ENCODE data around the gene AOPEP. TPM values are rescaled to one million over a fixed set of nuclear protein-coding genes. Genes with fewer than 3 reads are reported as not detected.

AOPEP gene
- polyA plus RNA-seq, 1 of the 3 experiments (the other 2 are of a cell fraction): 54.6 TPM

DNA sequence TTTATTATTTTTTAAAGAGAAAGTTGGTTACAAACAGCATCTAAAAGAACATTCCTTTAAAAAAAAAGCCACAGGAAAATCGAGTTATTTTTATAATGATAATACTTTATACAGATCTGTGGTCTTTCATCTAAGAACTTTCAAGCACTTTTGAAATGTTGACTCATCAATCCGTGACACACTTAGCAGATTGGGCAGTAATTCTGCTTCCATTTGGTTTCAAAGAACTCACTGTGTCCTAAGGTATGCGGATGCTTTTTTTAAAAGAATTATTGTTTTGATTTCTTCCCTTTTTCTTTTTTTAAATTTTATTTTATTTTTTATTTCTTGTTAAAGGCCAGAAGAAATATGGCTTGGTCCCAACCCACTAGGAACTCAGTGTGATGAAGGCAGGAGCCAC, 147.8 kb downstream of the AOPEP start (continued):
- TF ChIP-seq, protein P1, sequence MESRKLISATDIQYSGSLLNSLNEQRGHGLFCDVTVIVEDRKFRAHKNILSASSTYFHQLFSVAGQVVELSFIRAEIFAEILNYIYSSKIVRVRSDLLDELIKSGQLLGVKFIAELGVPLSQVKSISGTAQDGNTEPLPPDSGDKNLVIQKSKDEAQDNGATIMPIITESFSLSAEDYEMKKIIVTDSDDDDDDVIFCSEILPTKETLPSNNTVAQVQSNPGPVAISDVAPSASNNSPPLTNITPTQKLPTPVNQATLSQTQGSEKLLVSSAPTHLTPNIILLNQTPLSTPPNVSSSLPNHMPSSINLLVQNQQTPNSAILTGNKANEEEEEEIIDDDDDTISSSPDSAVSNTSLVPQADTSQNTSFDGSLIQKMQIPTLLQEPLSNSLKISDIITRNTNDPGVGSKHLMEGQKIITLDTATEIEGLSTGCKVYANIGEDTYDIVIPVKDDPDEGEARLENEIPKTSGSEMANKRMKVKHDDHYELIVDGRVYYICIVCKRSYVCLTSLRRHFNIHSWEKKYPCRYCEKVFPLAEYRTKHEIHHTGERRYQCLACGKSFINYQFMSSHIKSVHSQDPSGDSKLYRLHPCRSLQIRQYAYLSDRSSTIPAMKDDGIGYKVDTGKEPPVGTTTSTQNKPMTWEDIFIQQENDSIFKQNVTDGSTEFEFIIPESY (IDR thresholded peaks at IDR 0.05; ENCODE audit: borderline replicate concordance, low read depth): no peak
- TF ChIP-seq CHD2 (IDR thresholded peaks at IDR 0.05; ENCODE audit: low read length, partially characterized antibody) (no peak), SIN3A (IDR thresholded peaks at IDR 0.05; ENCODE audit: borderline replicate concordance, low read depth, low read length) (no peak)
- TF ChIP-seq, protein P2, sequence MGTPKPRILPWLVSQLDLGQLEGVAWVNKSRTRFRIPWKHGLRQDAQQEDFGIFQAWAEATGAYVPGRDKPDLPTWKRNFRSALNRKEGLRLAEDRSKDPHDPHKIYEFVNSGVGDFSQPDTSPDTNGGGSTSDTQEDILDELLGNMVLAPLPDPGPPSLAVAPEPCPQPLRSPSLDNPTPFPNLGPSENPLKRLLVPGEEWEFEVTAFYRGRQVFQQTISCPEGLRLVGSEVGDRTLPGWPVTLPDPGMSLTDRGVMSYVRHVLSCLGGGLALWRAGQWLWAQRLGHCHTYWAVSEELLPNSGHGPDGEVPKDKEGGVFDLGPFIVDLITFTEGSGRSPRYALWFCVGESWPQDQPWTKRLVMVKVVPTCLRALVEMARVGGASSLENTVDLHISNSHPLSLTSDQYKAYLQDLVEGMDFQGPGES (IDR thresholded peaks at IDR 0.05; ENCODE audit: low read depth, low read length): no peak
- TF ChIP-seq, protein P3, sequence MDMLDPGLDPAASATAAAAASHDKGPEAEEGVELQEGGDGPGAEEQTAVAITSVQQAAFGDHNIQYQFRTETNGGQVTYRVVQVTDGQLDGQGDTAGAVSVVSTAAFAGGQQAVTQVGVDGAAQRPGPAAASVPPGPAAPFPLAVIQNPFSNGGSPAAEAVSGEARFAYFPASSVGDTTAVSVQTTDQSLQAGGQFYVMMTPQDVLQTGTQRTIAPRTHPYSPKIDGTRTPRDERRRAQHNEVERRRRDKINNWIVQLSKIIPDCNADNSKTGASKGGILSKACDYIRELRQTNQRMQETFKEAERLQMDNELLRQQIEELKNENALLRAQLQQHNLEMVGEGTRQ (IDR thresholded peaks at IDR 0.05; ENCODE audit: borderline replicate concordance, low read depth, low read length): no peak

DNA sequence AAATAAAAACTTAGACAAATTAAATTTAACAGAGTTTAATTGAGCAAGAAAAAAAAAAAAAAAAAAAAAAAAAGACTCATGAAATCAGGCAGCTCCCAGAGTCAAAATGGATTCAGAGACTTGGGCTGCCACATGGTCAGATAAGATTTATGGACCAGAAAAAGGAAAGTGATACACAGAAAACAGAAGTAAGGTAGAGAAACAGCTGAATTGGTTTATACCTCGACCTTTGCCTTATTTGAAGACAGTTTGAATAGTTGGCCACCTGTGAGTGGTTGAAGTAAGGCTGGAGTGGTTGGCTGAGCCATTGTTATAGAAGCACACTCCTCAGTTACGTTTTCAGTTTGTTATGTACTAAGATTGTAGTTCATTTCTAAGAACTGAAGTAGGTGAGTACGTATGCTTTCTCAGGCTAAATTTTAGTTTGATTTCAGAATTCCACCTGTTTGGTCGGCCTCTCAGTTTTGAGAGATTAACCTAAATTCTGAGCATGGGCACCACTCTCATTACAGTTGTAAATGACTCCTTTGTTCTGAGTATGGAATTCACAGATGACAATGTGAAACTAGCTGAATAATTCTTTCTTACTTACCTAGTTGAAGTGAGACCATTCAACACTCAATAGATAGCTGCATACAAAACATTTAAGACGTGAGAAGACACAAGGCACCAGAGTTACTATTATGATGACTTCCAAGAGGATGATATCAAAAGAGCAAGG, 149.0 kb downstream of the AOPEP start:
- Histone ChIP-seq H3K27me3 (ENCODE audit: insufficient read depth) (no peaks in the 10 kb centered on the region), H3K79me2 (ENCODE audit: insufficient read depth) (no peaks in the 10 kb centered on the region), H3K27ac (ENCODE audit: low read depth in 2 of 2, low read length in 1 of 2) (peak overlapping the region; percentile 97 to 100), H3K9me3 (no peaks in the 10 kb centered on the region), H3K36me3 (replicated peaks in 1 of 2; ENCODE audit: control insufficient read depth in 1 of 2, insufficient read depth in 2 of 2, low read length in 1 of 2) (no peaks in the 10 kb centered on the region), H3F3A (replicated peaks; ENCODE audit: insufficient read depth) (peaks cover 31% of the 10 kb centered on the region), H3K4me3 (ENCODE audit: low read depth in 2 of 2, low read length in 1 of 2) (no peak overlapping the region), H3K4me1 (ENCODE audit: control insufficient read depth in 1 of 2, insufficient read depth in 2 of 2, low read depth in 1 of 2, low read length in 1 of 2) (peaks cover 16 to 36% of the 10 kb centered on the region in 2 experiments), H4K20me1 (ENCODE audit: insufficient read depth) (no peaks in the 10 kb centered on the region), H2AFZ (ENCODE audit: low read depth) (no peak overlapping the region), H3K4me2 (0 out of 2 replicates have a peak overlapping the region, but pooled peaks have one; percentile 59), H3K9me2 (no peaks in the 10 kb centered on the region), H3K9ac (no peak overlapping the region)
- 96% methylated on average over 5 of the region's 5 CpGs for WGBS (ENCODE audit: low lambda C conversion rate)
- ChIA-PET CTCF (no interaction called here), POLR2A (no interaction called here)
- TF ChIP-seq CHD2 (IDR thresholded peaks at IDR 0.05; ENCODE audit: low read length, partially characterized antibody): no peak
- no peak for TF ChIP-seq RCOR1 (IDR thresholded peaks at IDR 0.05; ENCODE audit: low read length)
- TF ChIP-seq FOSL2 (IDR thresholded peaks at IDR 0.05; ENCODE audit: borderline replicate concordance, low read depth): no peak
- no peak for TF ChIP-seq POLR2AphosphoS5 (IDR thresholded peaks at IDR 0.05; ENCODE audit: low read depth, low read length)
- no peak for TF ChIP-seq NFIC (IDR thresholded peaks at IDR 0.05; ENCODE audit: borderline replicate concordance)
- TF ChIP-seq SIN3A (IDR thresholded peaks at IDR 0.05; ENCODE audit: borderline replicate concordance, low read depth, low read length): no peak
- TF ChIP-seq, protein P4, sequence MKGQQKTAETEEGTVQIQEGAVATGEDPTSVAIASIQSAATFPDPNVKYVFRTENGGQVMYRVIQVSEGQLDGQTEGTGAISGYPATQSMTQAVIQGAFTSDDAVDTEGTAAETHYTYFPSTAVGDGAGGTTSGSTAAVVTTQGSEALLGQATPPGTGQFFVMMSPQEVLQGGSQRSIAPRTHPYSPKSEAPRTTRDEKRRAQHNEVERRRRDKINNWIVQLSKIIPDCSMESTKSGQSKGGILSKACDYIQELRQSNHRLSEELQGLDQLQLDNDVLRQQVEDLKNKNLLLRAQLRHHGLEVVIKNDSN (IDR thresholded peaks at IDR 0.05; ENCODE audit: borderline replicate concordance, low read depth): no peak
- TF ChIP-seq, protein P5, sequence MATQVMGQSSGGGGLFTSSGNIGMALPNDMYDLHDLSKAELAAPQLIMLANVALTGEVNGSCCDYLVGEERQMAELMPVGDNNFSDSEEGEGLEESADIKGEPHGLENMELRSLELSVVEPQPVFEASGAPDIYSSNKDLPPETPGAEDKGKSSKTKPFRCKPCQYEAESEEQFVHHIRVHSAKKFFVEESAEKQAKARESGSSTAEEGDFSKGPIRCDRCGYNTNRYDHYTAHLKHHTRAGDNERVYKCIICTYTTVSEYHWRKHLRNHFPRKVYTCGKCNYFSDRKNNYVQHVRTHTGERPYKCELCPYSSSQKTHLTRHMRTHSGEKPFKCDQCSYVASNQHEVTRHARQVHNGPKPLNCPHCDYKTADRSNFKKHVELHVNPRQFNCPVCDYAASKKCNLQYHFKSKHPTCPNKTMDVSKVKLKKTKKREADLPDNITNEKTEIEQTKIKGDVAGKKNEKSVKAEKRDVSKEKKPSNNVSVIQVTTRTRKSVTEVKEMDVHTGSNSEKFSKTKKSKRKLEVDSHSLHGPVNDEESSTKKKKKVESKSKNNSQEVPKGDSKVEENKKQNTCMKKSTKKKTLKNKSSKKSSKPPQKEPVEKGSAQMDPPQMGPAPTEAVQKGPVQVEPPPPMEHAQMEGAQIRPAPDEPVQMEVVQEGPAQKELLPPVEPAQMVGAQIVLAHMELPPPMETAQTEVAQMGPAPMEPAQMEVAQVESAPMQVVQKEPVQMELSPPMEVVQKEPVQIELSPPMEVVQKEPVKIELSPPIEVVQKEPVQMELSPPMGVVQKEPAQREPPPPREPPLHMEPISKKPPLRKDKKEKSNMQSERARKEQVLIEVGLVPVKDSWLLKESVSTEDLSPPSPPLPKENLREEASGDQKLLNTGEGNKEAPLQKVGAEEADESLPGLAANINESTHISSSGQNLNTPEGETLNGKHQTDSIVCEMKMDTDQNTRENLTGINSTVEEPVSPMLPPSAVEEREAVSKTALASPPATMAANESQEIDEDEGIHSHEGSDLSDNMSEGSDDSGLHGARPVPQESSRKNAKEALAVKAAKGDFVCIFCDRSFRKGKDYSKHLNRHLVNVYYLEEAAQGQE (IDR thresholded peaks at IDR 0.05; ENCODE audit: low read depth, low read length): no peak
- DNase-seq: no peak
